Activated CD4-positive, alpha-beta memory T cell treated with anti-CD3 and anti-CD28 coated beads for 36 hours (primary cell): ENCODE results near the gene WDFY3. TPM values are rescaled to one million over a fixed set of nuclear protein-coding genes. Genes with fewer than 3 reads are reported as not detected.
"Not testable (repeated sequence)": the region's sequence is repeated elsewhere in the genome, so short reads cannot be mapped to it uniquely, and the experiment has no call there.

Source experiments
- CTCF ChIA-PET: fragments of 350-600 bp; sonication (Branson Sonifier 250); formaldehyde crosslinking; loops from one replicate; lab custom pipeline; 2021; ENCODE audit warnings: antibody characterized with exemption, inconsistent platforms; lab: Charles Lee
- POLR2A ChIA-PET: fragments of 350-600 bp; sonication (Branson Sonifier 250); formaldehyde crosslinking; loops from one replicate; lab custom pipeline; 2021; ENCODE audit warnings: antibody characterized with exemption; lab: Charles Lee
- DNase-seq: peaks from one replicate; pipeline ENCODE4 v3.0.0-alpha.2; 2020
- H3K27ac Mint-ChIP-seq: one replicate; pipeline ENCODE4 v1.8.0; 2021; ENCODE audit warnings: mixed read lengths
- H3K27me3 Mint-ChIP-seq: one replicate; pipeline ENCODE4 v1.8.0; 2021; ENCODE audit warnings: mixed read lengths
- H3K36me3 Mint-ChIP-seq: one replicate; pipeline ENCODE4 v1.8.0; 2021; ENCODE audit warnings: mixed read lengths
- H3K4me1 Mint-ChIP-seq: one replicate; pipeline ENCODE4 v1.8.0; 2021; ENCODE audit warnings: low read depth, mixed read lengths
- H3K4me3 Mint-ChIP-seq: one replicate; pipeline ENCODE4 v1.8.0; 2021; ENCODE audit warnings: mild to moderate bottlenecking, mixed read lengths
- H3K9me3 Mint-ChIP-seq: one replicate; pipeline ENCODE4 v1.8.0; 2021; ENCODE audit warnings: mixed read lengths
- intact Hi-C: fragments of 100-400 bp; cut with micrococcal nuclease; formaldehyde crosslinking; loops from one replicate; pipeline ENCODE4 v1.15.1; 2023
- total RNA-seq, 2 experiments: library from RNA; stranded (reverse); gene quantifications; one replicate each; pipeline ENCODE4 v1.2.3, GENCODE V29; 2021

Gene WDFY3
- total RNA-seq, 2 experiments from 2014 or later, result 1.3 to 1.7 TPM

DNA sequence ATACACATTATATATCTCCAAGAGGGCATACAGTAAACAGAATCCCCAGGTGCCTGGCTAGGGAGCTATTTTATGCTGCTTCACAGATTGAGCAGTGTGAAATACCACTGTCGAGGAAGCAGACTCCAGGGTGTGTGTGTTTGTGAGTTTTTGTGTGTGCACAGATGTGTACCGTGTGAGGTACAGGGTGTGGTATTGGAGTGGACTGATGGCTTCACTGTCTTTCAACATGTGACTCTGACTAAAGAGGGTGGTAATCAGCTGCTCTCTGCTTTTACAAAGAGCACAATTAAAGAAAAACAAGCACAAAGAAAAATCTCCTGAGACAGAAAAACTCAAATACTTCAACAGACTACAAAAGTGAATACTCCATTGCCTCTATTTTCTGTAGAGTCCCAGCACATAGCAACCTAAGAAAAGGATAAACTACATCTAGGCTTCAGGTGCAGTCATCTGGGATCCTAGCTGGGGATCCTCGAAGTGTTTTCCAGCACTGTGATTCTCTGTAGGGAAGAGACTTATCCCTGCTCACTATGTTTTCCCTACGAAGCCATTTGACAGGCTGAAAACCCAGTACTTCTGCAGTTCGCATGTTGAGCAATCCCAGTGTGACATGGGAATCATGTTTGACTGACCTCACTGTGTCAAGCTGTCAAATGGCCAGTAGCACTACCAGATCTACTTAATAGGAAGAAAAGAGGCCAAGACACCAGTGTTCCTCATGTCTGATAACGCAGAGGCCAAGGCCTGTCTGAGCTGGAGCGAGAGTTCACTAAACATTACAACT is 283.2 kb downstream of the WDFY3 start:
- intact Hi-C loops, result no loop called here
- Mint-ChIP-seq H3K9me3 (no peaks in the 10 kb centered on the region), H3K4me3 (no peak overlapping the region), H3K36me3 (no peaks in the 10 kb centered on the region), H3K4me1 (peaks cover 9% of the 10 kb centered on the region), H3K27ac (no peak overlapping the region), H3K27me3 (peaks cover 2% of the 10 kb centered on the region)
- ChIA-PET CTCF (no interaction called here), POLR2A (no interaction called here)
- DNase-seq, result no peak

DNA sequence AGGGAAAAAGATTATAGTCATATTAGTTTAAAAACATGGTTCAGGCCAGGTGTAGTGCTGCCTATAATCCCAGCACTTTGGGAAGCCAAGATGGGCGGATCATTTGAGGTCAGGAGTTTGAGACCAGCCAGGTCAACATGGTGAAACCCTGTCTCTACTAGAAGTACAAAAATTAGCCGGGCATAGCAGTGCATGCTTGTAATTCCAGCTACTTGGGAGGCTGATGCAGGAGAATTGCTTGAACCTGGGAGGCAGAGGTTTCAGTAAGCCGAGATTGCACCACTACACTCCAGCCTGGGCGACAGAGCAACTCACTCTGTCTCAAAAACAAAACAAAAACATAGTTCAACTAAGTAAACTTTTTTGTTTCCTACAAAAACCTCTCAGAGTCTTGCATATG is 283.8 kb downstream of the WDFY3 start:
- intact Hi-C loops, H3K27ac Mint-ChIP-seq, H3K4me3 Mint-ChIP-seq, H3K36me3 Mint-ChIP-seq, POLR2A ChIA-PET, H3K9me3 Mint-ChIP-seq, H3K27me3 Mint-ChIP-seq, DNase-seq, H3K4me1 Mint-ChIP-seq, CTCF ChIA-PET: not testable (repeated sequence)

DNA sequence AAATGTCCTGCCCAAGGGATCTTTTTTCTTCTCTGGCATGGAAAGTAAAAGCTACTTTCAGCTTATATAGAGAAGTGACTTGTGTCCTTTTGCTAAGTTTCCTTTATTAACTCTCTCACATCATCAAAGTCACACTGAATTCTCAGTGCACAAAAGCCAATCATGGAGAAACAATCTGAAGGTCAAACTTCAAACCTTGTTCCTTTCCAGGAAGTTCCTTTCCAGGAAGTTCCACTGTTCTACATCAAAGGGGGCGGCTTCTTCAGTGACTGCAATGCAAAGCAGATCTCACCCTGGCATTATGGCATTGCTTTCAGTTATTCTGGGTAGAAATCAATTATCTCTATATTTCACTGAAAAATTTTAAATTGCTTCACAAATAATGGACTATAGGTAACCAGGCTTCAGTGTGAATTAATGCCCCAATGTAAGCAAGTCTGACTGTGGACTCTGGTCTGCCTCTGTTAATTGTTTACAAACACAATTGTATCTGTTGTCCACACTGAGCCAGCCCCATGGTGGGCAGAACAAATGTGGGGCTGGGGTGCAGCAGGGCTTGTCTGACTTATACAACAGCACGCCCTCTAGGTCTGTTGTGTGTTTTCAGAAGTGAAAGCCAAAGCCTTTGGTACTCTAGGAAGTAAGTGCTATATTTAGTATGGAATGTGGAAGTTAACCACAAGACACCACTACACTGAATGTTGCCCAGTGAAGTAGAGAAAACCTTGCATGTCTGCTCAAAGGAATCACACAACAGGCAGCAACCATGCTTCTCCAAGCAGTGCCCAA is 284.8 kb downstream of the WDFY3 start:
- CTCF ChIA-PET, result no interaction called here
- Mint-ChIP-seq H3K27ac (no peak overlapping the region), H3K9me3 (no peaks in the 10 kb centered on the region), H3K27me3 (peaks cover 2% of the 10 kb centered on the region), H3K36me3 (no peaks in the 10 kb centered on the region), H3K4me3 (no peak overlapping the region), H3K4me1 (peaks cover 9% of the 10 kb centered on the region)
- DNase-seq, result no peak
- intact Hi-C loops, result no loop called here
- POLR2A ChIA-PET, result no interaction called here

DNA sequence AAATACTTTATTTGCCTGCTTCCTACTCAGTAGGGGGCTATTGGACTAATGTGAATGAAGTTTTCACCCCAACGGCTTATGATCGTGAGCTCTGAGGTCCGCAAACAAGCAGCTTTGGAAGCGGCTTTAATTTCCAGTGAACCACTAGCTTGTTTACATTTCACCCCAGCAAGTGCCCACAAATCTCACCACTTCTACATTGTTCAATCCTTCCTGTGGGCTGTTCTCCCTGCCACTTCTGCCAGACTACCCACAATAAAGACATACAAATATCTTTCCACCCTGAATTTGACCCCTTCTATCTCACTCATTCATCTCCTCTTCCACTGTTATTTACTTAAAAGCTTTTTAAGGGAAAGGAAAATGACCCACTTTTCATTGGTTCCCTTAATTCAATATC is 285.5 kb downstream of the WDFY3 start:
- no peaks in the 10 kb centered on the region for H3K9me3 Mint-ChIP-seq
- H3K27ac Mint-ChIP-seq, result no peak overlapping the region
- no peaks in the 10 kb centered on the region for H3K36me3 Mint-ChIP-seq
- peaks cover 2% of the 10 kb centered on the region for H3K27me3 Mint-ChIP-seq
- intact Hi-C loops, result no loop called here
- CTCF ChIA-PET, result no interaction called here
- no peak for DNase-seq
- no peak overlapping the region for H3K4me3 Mint-ChIP-seq
- POLR2A ChIA-PET, result no interaction called here
- H3K4me1 Mint-ChIP-seq, result peaks cover 9% of the 10 kb centered on the region

DNA sequence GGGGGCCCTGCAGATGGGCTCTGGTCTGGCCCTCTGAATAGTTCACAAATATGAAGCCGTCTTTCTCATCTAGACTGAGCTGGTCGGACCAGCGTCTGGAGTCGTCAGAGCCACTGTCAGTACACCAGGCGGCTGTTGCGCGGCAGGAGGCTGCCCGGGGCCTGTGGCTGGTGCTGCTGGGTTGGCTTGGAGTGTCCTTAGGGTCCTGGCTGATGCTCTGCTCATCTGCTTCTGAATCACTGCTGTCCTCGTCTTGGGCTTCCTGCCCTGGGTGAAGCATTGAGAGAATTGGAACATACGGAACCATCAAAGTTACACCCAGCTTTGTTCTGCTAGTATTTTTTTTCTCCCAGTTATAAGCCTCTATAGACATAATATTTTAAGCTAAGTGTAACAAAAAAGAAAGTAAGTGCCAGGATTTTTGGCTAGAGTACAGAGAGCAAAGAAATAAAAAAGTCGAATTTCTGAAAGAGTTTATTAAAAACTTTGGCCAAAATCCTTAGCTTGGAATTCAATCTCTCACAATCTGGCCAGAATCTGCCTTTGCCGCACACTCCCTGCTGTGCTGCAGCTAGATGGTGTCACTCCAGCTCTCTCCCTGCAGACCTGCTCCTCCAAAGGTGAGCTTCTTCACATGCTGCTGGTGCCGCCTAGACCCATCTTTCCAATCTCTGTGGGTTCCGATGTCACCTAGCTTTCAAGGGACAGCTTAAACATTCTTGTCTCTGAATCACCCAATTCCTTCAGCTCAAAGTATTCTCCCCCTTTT is 287.3 kb downstream of the WDFY3 start:
- CTCF ChIA-PET, result interaction anchor here (1.0 kb wide), 1 partner anchor 71 kb away, joined by 4 read pairs; no protein-coding TSS in a partner anchor
- Mint-ChIP-seq H3K27me3 (peaks cover 2% of the 10 kb centered on the region), H3K4me1 (peaks cover 6% of the 10 kb centered on the region), H3K9me3 (no peaks in the 10 kb centered on the region), H3K4me3 (no peak overlapping the region), H3K36me3 (no peaks in the 10 kb centered on the region), H3K27ac (no peak overlapping the region)
- intact Hi-C loops, result no loop called here
- no peak for DNase-seq
- POLR2A ChIA-PET, result no interaction called here

DNA sequence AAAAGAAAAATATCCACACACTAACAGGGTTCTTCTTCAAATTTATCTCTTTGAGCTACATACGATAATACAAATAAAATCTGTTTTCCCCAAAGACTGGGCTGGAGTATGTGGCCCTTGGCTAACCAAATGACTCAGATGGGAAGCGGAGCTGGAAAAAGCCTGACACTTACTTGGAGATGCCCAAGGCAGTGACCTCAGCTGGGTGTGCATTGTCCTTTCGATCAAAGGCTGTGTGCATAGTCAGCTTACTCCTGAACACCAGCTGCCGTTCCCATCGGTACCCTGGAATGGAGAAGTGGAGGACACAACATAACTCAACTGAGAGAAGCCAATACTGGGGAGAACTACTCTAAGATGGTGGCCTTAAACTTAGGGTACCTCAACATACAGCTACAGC is 288.5 kb downstream of the WDFY3 start:
- H3K27ac Mint-ChIP-seq, result no peak overlapping the region
- intact Hi-C loops, result no loop called here
- H3K4me1 Mint-ChIP-seq, result peaks cover 5% of the 10 kb centered on the region
- H3K27me3 Mint-ChIP-seq, result peaks cover 2% of the 10 kb centered on the region
- H3K9me3 Mint-ChIP-seq, result no peaks in the 10 kb centered on the region
- POLR2A ChIA-PET, result no interaction called here
- no peak for DNase-seq
- CTCF ChIA-PET, result no interaction called here
- H3K4me3 Mint-ChIP-seq, result no peak overlapping the region
- H3K36me3 Mint-ChIP-seq, result no peaks in the 10 kb centered on the region

DNA sequence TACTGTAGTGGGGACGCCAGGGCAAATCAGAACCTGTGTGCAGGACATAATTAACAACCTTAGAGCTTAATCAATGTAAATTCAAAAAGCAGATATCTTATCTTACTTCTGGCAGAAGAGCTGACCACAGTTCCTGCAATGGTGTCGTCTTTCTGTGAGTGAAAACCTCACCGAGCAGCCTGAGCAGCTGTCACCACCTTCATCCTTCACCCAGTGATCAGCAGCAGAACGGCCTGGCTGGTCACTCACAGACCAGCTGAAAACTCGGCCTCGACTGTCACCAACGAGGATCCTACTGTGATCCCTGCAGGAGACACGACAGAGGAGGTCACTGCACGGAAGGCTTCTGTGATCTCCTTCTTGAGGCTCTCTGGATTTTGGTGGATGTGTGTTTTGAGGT is 289.4 kb downstream of the WDFY3 start:
- no peak for DNase-seq
- H3K27ac Mint-ChIP-seq, result no peak overlapping the region
- no peaks in the 10 kb centered on the region for H3K36me3 Mint-ChIP-seq
- no peaks in the 10 kb centered on the region for H3K9me3 Mint-ChIP-seq
- intact Hi-C loops, result no loop called here
- H3K4me1 Mint-ChIP-seq, result peaks cover 5% of the 10 kb centered on the region
- ChIA-PET POLR2A (no interaction called here), CTCF (no interaction called here)
- no peak overlapping the region for H3K4me3 Mint-ChIP-seq
- H3K27me3 Mint-ChIP-seq, result peaks cover 2% of the 10 kb centered on the region

DNA sequence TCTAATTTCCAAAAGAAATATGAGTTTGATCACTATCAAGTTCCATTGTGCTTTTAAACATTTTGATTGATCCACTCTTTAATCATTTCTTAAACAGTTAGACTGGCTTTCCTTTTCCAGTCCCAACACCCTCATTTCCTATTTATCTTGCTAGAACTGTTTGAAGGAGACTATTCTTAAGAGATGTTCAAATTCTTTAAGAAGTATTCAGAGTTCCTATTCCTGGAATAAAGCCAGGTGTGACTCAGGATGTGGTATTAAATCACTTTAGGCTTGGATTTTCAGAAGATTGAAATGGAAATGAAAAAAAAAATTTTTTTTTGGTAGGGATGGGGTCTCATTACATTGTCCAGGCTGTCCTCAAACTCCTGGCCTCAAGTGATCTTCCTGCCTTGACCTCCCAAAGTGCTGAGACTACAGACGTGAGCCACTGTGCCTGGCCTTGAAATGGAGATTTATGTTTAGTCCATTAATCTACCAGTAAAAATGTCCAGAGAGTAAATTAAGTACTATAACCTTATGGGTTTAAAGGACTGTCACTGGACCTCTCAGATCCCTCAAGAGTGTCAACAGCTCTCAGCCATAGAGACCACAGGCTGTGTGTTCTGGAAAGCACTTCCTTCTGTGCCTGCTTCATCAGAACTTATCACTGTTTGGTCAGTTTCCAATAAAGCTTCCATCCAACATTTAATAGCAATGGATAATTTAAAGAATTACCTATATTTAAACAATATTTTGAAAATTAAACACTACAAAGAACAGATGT is 292.8 kb downstream of the WDFY3 start:
- ChIA-PET CTCF (no interaction called here), POLR2A (no interaction called here)
- intact Hi-C loops, result no loop called here
- H3K36me3 Mint-ChIP-seq, result no peaks in the 10 kb centered on the region
- H3K27me3 Mint-ChIP-seq, result no peaks in the 10 kb centered on the region
- H3K4me1 Mint-ChIP-seq, result no peaks in the 10 kb centered on the region
- no peak for DNase-seq
- H3K27ac Mint-ChIP-seq, result no peak overlapping the region
- H3K9me3 Mint-ChIP-seq, result no peaks in the 10 kb centered on the region
- H3K4me3 Mint-ChIP-seq, result no peak overlapping the region

DNA sequence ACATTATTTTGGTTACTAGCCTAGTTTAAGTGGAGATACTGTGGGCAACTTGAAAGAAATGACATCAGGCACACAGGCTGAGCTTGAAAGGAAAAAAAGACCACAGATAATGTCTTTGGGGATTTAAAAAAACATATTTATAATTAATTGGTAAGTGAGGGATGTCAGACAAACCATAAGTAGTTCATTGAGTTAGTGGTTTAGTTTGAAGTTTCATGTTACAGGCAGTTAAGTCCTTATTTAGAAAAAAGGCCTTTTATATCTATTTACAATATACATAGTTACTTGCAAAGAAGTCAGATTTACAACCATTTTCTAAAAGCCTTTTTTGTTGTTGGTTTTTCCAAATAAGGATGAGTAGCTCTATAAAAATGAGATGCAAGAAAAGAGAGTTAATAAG is 294.3 kb downstream of the WDFY3 start:
- Mint-ChIP-seq H3K27me3 (no peaks in the 10 kb centered on the region), H3K4me1 (no peaks in the 10 kb centered on the region), H3K27ac (no peak overlapping the region), H3K4me3 (no peak overlapping the region), H3K9me3 (no peaks in the 10 kb centered on the region), H3K36me3 (no peaks in the 10 kb centered on the region)
- ChIA-PET POLR2A (no interaction called here), CTCF (no interaction called here)
- intact Hi-C loops, result no loop called here
- no peak for DNase-seq

DNA sequence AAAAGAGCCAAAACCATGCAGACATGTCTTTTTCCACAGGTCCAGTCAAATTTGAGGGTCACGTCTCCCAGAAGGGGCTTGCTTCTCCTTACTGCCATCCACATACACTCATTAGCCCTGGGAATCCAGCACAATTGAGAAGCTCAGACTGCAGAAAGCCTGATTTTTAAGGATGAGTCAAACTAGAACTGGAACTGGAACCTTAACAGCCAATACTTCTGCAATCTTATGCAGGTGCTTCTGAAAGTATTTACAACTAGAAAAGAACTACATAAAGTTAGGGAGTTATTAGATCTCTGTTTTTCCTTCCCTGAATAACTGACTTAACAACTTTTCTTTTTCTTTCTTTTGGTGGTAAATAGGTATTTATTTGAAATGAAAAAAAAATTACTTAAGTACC is 297.3 kb downstream of the WDFY3 start:
- H3K27ac Mint-ChIP-seq, result no peak overlapping the region
- H3K4me3 Mint-ChIP-seq, result no peak overlapping the region
- H3K9me3 Mint-ChIP-seq, result no peaks in the 10 kb centered on the region
- no peaks in the 10 kb centered on the region for H3K27me3 Mint-ChIP-seq
- no peaks in the 10 kb centered on the region for H3K4me1 Mint-ChIP-seq
- intact Hi-C loops, result no loop called here
- H3K36me3 Mint-ChIP-seq, result no peaks in the 10 kb centered on the region
- ChIA-PET POLR2A (no interaction called here), CTCF (no interaction called here)
- no peak for DNase-seq

DNA sequence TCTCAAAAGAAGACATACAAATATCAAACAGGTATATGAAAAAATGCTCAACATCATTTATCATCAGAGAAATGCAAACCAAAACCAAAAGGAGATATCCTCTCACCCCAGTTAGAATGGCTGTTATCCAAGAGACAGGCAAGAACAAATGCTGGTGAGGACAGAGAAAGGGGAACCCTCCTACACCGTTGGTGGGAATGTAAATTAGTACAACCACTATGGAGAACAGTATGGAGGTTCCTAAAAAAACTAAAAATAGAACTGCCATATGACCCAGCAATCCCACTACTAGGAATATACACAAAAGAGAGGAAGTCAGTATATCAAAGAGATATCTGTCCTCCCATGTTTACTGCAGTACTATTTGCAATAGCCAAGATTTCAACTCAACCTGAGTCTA is 300.1 kb downstream of the WDFY3 start:
- Mint-ChIP-seq H3K36me3 (no peaks in the 10 kb centered on the region), H3K27ac (no peak overlapping the region)

DNA sequence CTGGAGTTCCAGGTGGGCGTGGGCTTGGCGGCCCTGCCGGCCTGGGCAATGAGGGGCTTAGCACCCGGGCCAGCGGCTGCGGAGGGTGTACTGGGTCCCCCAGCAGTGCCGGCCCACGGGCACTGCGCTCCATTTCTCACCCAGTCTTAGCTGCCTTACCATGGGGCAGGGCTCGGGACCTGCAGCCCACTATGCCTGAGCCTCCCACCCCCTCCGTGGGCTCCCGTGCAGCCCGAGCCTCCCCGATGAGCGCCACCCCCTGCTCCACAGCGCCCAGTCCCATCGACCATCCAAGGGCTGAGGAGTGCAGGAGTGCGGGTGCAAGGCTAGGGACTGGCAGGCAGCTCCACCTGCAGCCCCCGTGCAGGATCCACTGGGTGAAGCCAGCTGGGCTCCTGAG is 301.7 kb downstream of the WDFY3 start:
- H3K4me1 Mint-ChIP-seq, H3K9me3 Mint-ChIP-seq, POLR2A ChIA-PET, DNase-seq, CTCF ChIA-PET, H3K27ac Mint-ChIP-seq, H3K36me3 Mint-ChIP-seq, H3K4me3 Mint-ChIP-seq, intact Hi-C loops, H3K27me3 Mint-ChIP-seq: not testable (repeated sequence)

More for the DNA sequence above, 300.1 kb downstream of the WDFY3 start:
- ChIA-PET POLR2A (no interaction called here), CTCF (no interaction called here)
- intact Hi-C loops, result no loop called here
- H3K4me3 Mint-ChIP-seq, result no peak overlapping the region
- no peaks in the 10 kb centered on the region for H3K27me3 Mint-ChIP-seq
- H3K4me1 Mint-ChIP-seq, result no peaks in the 10 kb centered on the region
- DNase-seq, result no peak
- H3K9me3 Mint-ChIP-seq, result no peaks in the 10 kb centered on the region
